SU-DHL-6 (cell line): Measurements from ENCODE around the gene SNCB.

Experiments
- CTCF ChIP-seq: fragments of 200-600 bp; sonication (generic); IDR thresholded peaks from one replicate; pipeline ENCODE4 v1.5.1; 2017; ENCODE audit warnings: antibody characterized with exemption, mild to moderate bottlenecking, low read length, moderate library complexity; ENCODE audit not compliant: insufficient read depth, poor library complexity, severe bottlenecking
- EZH2phosphoT487 ChIP-seq: fragments of 200-600 bp; sonication (generic), shearing (Covaris generic); conservative IDR thresholded peaks from 2 replicates; pipeline ENCODE4 v1.6.1; 2018; ENCODE audit warnings: mild to moderate bottlenecking, antibody characterized with exemption, low read length, moderate library complexity, mixed read lengths

- TF ChIP-seq CTCF (no peak), EZH2phosphoT487 (no peak)
Observed at GRCh38 chr5:176670449-176670848, 40.1 kb upstream of the SNCB start.
